Liver (tissue), 9 donors: ENCODE data around the gene ADSS2. TPM values are rescaled to one million over a fixed set of nuclear protein-coding genes. Genes with fewer than 3 reads are reported as not detected.

ENCODE experiments used
- DNase-seq: peaks from one replicate; pipeline ENCODE4 v3.0.0-alpha.2; 2017; ENCODE audit warnings: low spot score
- H3K27ac ChIP-seq, 2 donors: one replicate each; pipeline ENCODE4 v1.7.0; 2013; ENCODE audit warnings: inconsistent platforms in 2 of 2, low read length in 2 of 2, control low read depth in 1 of 2, low read depth in 1 of 2, mild to moderate bottlenecking in 1 of 2
- H3K27me3 ChIP-seq, 4 donors: one replicate each; pipeline versions ENCODE4 v1.6.1 to v1.7.0; 2013; ENCODE audit warnings: low read length in 3 of 4, inconsistent platforms in 1 of 4, mild to moderate bottlenecking in 1 of 4, moderate library complexity in 1 of 4; ENCODE audit not compliant: control insufficient read depth in 4 of 4, insufficient read depth in 4 of 4
- H3K36me3 ChIP-seq, 4 donors: one replicate each; pipeline versions ENCODE4 v1.6.1 to v1.7.0; 2013; ENCODE audit warnings: low read length in 3 of 4, mild to moderate bottlenecking in 3 of 4, low read depth in 1 of 4, moderate library complexity in 1 of 4; ENCODE audit not compliant: control insufficient read depth in 4 of 4, insufficient read depth in 3 of 4
- H3K4me1 ChIP-seq, 4 donors: one replicate each; pipeline versions ENCODE4 v1.6.1 to v1.7.0; 2013; ENCODE audit warnings: low read length in 3 of 4, mild to moderate bottlenecking in 3 of 4, moderate library complexity in 1 of 4; ENCODE audit not compliant: control insufficient read depth in 4 of 4, insufficient read depth in 4 of 4
- H3K4me3 ChIP-seq, 3 donors: one replicate each; pipeline versions ENCODE4 v1.6.1 to v1.7.0; 2013; ENCODE audit warnings: low read length in 3 of 3, control low read depth in 1 of 3, low read depth in 1 of 3, mild to moderate bottlenecking in 1 of 3
- H3K9ac ChIP-seq, 2 donors: one replicate each; pipeline ENCODE4 v1.7.0; 2013; ENCODE audit warnings: low read length in 2 of 2, mild to moderate bottlenecking in 2 of 2, moderate library complexity in 2 of 2, control low read depth in 1 of 2, low read depth in 1 of 2
- H3K9me3 ChIP-seq, 4 donors: one replicate each; pipeline versions ENCODE4 v1.6.1 to v1.7.0; 2013; ENCODE audit warnings: low read length in 3 of 4; ENCODE audit not compliant: control insufficient read depth in 4 of 4
- EGR1 ChIP-seq, 2 donors: IDR thresholded peaks; 2 replicates each; pipeline ENCODE4 v1.6.1; 2016 to 2018; ENCODE audit warnings: antibody characterized with exemption in 2 of 2, low read depth in 2 of 2
- FOXA1 ChIP-seq: IDR thresholded peaks from 2 replicates; pipeline ENCODE4 v1.6.1; 2016; ENCODE audit warnings: antibody characterized with exemption
- FOXA2 ChIP-seq: IDR thresholded peaks from 2 replicates; pipeline ENCODE4 v1.6.1; 2016; ENCODE audit warnings: antibody characterized with exemption
- HNF4A ChIP-seq, 2 donors: conservative IDR thresholded peaks; 2 replicates each; pipeline ENCODE4 v1.6.1; 2016; ENCODE audit warnings: antibody characterized with exemption in 2 of 2, mild to moderate bottlenecking in 2 of 2
- HNF4G ChIP-seq: IDR thresholded peaks from 2 replicates; pipeline ENCODE4 v1.6.1; 2016; ENCODE audit warnings: antibody characterized with exemption
- JUND ChIP-seq, 2 donors: IDR thresholded peaks; 2 replicates each; pipeline ENCODE4 v1.6.1; 2016; ENCODE audit warnings: antibody characterized with exemption in 2 of 2
- NR2F2 ChIP-seq: IDR thresholded peaks from 2 replicates; pipeline ENCODE4 v1.6.1; 2016; ENCODE audit warnings: antibody characterized with exemption
- SP1 ChIP-seq: IDR thresholded peaks from 2 replicates; pipeline ENCODE4 v1.6.1; 2018; ENCODE audit warnings: antibody characterized with exemption, mild to moderate bottlenecking
- YY1 ChIP-seq: IDR thresholded peaks from 2 replicates; pipeline ENCODE4 v1.6.1; 2016; ENCODE audit warnings: antibody characterized with exemption, mild to moderate bottlenecking
- WGBS: extraction: QIAGEN DNeasy Blood & Tissue Kit; methylation state at CpG from one replicate; pipeline ENCODE4 v1.1.7; 2013; 5-methylcytosine and 5-hydroxymethylcytosine counted together
- polyA plus RNA-seq, 2 donors: library from polyadenylated mRNA; stranded (reverse) in 1 of 2; unstranded in 1 of 2; fragments of 200-250 nt in 1 of 2; fragments of >200 nt in 1 of 2; fragmentation: Nextera tagmentation in 1 of 2; extraction: Ambion mirVana in 1 of 2; gene quantifications; one replicate each; pipeline versions ENCODE4 v1.2.1 to v1.2.3, GENCODE V29; 2013 to 2015
- total RNA-seq, 2 donors: library from RNA; depleted of rRNA; stranded (reverse); fragments of >200 nt; gene quantifications; one replicate each; pipeline ENCODE4 v1.2.3, GENCODE V29; 2014
- TF ChIP-seq, protein P1 (sequence below): IDR thresholded peaks from 2 replicates; pipeline ENCODE4 v1.6.1; 2016; ENCODE audit warnings: antibody characterized with exemption, mild to moderate bottlenecking
- TF ChIP-seq, protein P2 (sequence below): fragments of 150-350 bp; IDR thresholded peaks from 2 replicates; pipeline ENCODE4 v1.5.1; 2017; ENCODE audit warnings: improper control_type of control experiment, low read depth, low read length; ENCODE audit not compliant: missing input control
- TF ChIP-seq, protein P3 (sequence below): IDR thresholded peaks from 2 replicates; pipeline ENCODE4 v1.6.1; 2016; ENCODE audit warnings: antibody characterized with exemption
- TF ChIP-seq, protein P4 (sequence below): IDR thresholded peaks from 2 replicates; pipeline ENCODE4 v1.6.1; 2016; ENCODE audit warnings: antibody characterized with exemption
- TF ChIP-seq, protein P5 (sequence below): IDR thresholded peaks from 2 replicates; pipeline ENCODE4 v1.6.1; 2016; ENCODE audit warnings: antibody characterized with exemption
- donor health status: healthy.
- donor health status: healthy.
- donor health status: healthy.
- donor health status: healthy.
- donor health status: healthy.

ADSS2 gene
- total and polyA plus RNA-seq, 4 donors, result 7.3 to 17.3 (median 12.6) TPM

DNA sequence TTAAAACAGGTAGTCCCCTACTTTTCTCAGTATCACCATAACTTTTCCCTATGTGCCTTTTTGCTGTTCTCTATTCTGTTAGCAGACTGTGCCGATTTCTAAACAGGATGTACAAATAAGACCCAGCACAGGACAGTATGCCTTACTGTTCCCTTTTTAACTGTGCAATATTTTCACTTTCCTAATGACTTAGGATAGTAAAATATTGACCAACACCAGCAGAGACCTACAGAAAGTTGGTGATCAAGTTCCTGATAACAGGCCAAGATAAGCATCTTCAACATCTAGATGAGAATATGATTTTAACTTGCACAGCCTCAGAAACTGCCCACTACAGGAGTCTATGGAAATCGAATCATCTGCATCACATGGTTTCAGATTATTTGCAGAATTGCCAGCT, 42.0 kb downstream of the ADSS2 start:
- H3K27ac ChIP-seq, result no peak overlapping the region
- WGBS, result 77% methylated on average over 2 of the region's 2 CpGs

DNA sequence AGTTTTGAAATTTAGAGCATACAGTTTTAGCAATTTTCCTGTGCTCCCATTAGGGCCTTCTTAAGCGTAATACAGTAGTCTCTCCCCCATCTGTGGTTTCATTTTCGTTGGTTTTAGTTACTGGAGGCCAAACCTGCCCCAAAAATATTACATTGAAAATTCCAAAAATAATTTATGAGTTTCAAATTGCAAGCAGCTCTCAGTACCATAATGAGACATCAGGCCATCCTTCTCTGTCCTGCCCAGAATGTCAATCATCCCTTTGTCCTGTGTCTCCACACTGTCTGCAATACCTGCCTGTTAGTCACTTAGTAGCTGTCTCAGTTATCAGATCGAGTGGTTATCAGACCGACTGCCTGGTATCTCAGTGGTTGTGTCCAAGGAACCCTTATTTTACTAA, 45.4 kb downstream of the ADSS2 start:
- no peak overlapping the region for H3K27ac ChIP-seq
- TF ChIP-seq SP1 (no peak), NR2F2 (no peak), FOXA2 (no peak), FOXA1 (no peak), JUND (IDR thresholded peaks at IDR 0.05) (no peak), EGR1 (IDR thresholded peaks at IDR 0.05; ENCODE audit: low read depth in 2 of 2) (no peak), YY1 (no peak), HNF4A (conservative IDR thresholded peaks at IDR 0.05) (no peak), HNF4G (no peak)
- TF ChIP-seq, protein P1, sequence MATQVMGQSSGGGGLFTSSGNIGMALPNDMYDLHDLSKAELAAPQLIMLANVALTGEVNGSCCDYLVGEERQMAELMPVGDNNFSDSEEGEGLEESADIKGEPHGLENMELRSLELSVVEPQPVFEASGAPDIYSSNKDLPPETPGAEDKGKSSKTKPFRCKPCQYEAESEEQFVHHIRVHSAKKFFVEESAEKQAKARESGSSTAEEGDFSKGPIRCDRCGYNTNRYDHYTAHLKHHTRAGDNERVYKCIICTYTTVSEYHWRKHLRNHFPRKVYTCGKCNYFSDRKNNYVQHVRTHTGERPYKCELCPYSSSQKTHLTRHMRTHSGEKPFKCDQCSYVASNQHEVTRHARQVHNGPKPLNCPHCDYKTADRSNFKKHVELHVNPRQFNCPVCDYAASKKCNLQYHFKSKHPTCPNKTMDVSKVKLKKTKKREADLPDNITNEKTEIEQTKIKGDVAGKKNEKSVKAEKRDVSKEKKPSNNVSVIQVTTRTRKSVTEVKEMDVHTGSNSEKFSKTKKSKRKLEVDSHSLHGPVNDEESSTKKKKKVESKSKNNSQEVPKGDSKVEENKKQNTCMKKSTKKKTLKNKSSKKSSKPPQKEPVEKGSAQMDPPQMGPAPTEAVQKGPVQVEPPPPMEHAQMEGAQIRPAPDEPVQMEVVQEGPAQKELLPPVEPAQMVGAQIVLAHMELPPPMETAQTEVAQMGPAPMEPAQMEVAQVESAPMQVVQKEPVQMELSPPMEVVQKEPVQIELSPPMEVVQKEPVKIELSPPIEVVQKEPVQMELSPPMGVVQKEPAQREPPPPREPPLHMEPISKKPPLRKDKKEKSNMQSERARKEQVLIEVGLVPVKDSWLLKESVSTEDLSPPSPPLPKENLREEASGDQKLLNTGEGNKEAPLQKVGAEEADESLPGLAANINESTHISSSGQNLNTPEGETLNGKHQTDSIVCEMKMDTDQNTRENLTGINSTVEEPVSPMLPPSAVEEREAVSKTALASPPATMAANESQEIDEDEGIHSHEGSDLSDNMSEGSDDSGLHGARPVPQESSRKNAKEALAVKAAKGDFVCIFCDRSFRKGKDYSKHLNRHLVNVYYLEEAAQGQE, result no peak
- TF ChIP-seq, protein P2, sequence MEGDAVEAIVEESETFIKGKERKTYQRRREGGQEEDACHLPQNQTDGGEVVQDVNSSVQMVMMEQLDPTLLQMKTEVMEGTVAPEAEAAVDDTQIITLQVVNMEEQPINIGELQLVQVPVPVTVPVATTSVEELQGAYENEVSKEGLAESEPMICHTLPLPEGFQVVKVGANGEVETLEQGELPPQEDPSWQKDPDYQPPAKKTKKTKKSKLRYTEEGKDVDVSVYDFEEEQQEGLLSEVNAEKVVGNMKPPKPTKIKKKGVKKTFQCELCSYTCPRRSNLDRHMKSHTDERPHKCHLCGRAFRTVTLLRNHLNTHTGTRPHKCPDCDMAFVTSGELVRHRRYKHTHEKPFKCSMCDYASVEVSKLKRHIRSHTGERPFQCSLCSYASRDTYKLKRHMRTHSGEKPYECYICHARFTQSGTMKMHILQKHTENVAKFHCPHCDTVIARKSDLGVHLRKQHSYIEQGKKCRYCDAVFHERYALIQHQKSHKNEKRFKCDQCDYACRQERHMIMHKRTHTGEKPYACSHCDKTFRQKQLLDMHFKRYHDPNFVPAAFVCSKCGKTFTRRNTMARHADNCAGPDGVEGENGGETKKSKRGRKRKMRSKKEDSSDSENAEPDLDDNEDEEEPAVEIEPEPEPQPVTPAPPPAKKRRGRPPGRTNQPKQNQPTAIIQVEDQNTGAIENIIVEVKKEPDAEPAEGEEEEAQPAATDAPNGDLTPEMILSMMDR, result no peak
- TF ChIP-seq, protein P3, sequence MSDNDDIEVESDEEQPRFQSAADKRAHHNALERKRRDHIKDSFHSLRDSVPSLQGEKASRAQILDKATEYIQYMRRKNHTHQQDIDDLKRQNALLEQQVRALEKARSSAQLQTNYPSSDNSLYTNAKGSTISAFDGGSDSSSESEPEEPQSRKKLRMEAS, result no peak
- TF ChIP-seq, protein P4, sequence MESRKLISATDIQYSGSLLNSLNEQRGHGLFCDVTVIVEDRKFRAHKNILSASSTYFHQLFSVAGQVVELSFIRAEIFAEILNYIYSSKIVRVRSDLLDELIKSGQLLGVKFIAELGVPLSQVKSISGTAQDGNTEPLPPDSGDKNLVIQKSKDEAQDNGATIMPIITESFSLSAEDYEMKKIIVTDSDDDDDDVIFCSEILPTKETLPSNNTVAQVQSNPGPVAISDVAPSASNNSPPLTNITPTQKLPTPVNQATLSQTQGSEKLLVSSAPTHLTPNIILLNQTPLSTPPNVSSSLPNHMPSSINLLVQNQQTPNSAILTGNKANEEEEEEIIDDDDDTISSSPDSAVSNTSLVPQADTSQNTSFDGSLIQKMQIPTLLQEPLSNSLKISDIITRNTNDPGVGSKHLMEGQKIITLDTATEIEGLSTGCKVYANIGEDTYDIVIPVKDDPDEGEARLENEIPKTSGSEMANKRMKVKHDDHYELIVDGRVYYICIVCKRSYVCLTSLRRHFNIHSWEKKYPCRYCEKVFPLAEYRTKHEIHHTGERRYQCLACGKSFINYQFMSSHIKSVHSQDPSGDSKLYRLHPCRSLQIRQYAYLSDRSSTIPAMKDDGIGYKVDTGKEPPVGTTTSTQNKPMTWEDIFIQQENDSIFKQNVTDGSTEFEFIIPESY, result no peak
- TF ChIP-seq, protein P5, sequence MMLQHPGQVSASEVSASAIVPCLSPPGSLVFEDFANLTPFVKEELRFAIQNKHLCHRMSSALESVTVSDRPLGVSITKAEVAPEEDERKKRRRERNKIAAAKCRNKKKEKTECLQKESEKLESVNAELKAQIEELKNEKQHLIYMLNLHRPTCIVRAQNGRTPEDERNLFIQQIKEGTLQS, result no peak
- peaks cover 5 to 22% (median 16%) of the 10 kb centered on the region in 4 donors for H3K36me3 ChIP-seq
- no peaks in the 10 kb centered on the region for H3K27me3 ChIP-seq
- no peak overlapping the region for H3K9ac ChIP-seq
- 83% methylated on average over 4 of the region's 4 CpGs for WGBS
- no peak overlapping the region for H3K4me3 ChIP-seq
- peaks cover under 1 to 3% (median 2%) of the 10 kb centered on the region in 4 donors for H3K9me3 ChIP-seq
- H3K4me1 ChIP-seq, result no peaks in the 10 kb centered on the region
- DNase-seq, result no peak

More for the DNA sequence above, 42.0 kb downstream of the ADSS2 start:
- no peak for DNase-seq
- Histone ChIP-seq H3K9ac (no peak overlapping the region), H3K36me3 (peaks cover 7 to 33% (median 24%) of the 10 kb centered on the region in 4 donors), H3K4me3 (no peak overlapping the region), H3K27me3 (no peaks in the 10 kb centered on the region), H3K9me3 (no peaks in the 10 kb centered on the region), H3K4me1 (no peaks in the 10 kb centered on the region)
- TF ChIP-seq, protein P3, result no peak
- TF ChIP-seq SP1, result no peak
- TF ChIP-seq, protein P5, result no peak
- TF ChIP-seq, protein P1, result no peak
- no peak for TF ChIP-seq FOXA2
